NCI-H2227 treated with DMSO at 0.1 percent for 48 hours (cell line): Measurements from ENCODE around the gene PLXNA4.

ENCODE experiments used
- DNase-seq: peaks from one replicate; lab custom pipeline; 2025; lab: John Stamatoyannopoulos, UW

Gene PLXNA4

DNA sequence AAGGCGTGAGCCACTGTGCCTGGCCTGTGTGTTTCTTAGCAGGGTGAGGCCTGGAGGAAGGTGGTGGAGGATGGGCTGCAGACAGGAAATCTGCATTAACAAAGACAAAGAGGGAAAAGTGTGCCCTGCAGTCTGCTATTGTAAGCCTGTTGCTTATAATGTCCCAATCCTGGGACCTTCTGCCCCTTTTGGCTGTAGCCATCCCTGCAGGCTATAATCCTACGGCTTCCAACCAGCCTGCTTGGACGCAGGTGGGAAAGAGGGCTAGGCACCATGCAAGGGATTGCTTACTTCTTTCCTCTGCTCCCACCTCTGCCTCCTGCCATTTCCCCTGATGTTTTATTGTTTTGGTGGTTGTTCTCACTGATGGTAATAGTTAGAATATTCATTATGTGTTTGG lies 434.3 kb downstream of the PLXNA4 start:
- no peak for DNase-seq

- DNase-seq, result no peak
Observed at GRCh38 chr7:132141109-132141508, 435.2 kb downstream of the PLXNA4 start.

DNA sequence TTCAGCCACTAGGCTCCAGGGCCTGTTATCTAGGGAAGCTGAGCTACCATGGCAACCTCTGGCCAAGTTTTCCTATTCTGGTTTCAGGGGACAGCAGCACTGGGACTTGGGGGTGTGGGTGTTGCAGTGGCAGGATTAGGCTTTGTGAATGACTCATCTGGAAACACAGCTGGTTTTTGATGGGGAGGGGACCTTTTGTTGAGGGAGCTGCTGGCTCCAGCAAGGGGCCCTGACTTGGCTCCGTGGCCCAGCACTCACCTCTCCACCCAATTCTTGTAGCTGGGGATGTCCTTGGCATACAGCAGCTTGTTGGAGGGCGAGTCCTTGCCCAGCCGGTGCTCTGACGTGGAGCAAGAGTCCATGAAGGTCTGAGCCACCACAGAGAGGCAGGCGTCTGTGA lies 435.9 kb downstream of the PLXNA4 start:
- DNase-seq, result no peak

DNA sequence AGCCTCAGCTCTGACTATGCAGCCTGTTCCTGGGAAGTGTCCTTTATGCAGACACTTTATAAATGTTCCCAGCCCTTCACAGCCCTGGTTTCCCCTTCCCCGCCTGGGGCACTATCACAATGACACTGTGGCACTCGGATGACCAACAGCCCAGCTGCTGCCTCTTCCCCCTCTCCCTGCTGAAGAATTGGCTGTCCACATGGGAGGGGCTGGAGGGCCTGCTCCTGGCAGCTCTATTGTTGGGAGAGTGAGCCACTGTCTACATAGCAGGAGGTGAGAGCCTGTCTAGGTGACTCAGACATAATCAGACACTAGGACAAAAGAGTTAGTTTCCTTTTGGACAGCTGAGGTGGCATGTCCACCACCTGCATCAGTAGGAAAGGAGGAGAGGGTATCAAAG lies 437.5 kb downstream of the PLXNA4 start:
- no peak for DNase-seq

- DNase-seq, result no peak
Observed at GRCh38 chr7:132137681-132138080, 438.6 kb downstream of the PLXNA4 start.

GRCh38 chr7:132135746-132136385 lies 440.4 kb downstream of the PLXNA4 start:
- DNase-seq, result no peak

GRCh38 chr7:132134814-132135445 lies 441.3 kb downstream of the PLXNA4 start:
- no peak for DNase-seq

GRCh38 chr7:132133501-132133900 lies 442.8 kb downstream of the PLXNA4 start:
- no peak for DNase-seq

GRCh38 chr7:132131196-132131595 lies 445.1 kb downstream of the PLXNA4 start:
- DNase-seq, result no peak

DNA sequence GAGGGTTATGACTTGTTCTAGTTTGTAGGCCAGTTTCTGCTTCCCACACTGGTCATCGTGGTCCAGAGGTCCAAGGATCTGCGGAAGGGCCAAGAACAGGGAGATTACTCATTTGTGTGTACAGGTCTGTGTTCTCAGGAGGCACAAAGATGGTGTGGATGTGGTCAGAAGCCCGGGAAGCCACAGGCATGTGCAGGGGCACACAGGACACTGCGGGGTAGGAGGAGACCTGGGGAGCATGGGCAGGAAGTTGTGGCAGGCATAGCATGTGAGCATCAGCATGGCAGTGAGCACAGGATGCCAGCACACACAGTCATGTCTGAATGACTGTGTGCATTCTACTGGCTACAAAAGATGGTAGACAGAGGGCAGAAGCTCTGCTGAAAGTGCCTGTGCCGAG lies 445.8 kb downstream of the PLXNA4 start:
- DNase-seq, result no peak

DNA sequence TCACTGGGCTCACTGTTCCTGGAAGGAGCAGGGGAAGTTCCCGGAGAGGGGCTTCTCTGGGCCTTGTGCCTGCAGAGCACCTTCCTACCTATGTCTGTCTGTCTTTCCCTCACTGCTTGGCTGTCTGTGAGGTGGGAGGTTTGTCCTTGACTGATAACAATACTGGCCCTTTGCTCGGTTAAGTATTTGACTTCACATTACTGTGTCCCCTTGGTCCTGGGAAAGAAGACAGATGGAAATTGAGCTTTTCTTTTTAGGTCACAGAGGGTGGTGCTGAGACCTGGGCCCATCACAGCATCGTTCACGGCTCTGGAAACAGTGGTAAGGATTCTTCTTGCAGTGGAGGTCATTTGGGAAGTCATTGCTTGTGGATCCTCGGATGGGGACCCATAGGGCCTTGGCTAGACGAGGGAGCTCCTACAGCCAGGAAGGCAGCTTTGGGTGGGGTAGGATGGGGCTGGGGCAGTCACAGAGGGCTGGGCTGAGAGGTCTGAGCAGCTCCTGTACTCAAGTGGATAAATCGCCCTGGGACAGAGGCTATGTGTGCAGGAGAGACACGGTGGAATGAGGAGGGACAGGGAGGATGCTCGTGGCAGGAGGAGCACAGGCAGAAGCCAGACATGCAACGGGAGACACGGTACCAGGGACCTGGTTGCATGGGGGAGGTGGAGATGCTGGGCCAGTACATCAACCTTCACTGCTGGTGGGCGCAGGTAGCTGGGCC lies 450.2 kb downstream of the PLXNA4 start:
- DNase-seq, result no peak

- DNase-seq, result no peak
Observed at GRCh38 chr7:132125096-132125495, 451.2 kb downstream of the PLXNA4 start.

DNA sequence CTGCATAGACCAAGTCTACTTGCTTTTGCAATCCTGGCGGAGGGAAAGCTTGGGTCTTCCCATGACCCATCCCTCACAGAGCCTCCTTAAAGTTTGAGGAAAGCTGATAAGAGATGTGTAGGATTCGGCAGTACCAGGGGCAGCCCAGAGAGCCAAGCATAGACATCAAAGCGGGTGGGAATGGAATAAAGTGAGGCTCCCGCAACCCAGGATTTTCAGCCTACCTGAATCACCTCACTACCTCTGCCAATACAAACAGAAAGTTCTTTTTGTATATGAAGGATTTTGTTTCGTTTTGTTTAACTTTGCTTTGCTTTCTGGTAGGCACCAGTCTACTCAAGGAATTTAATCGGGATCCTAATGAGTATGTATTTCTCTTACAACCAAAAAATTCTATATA lies 451.7 kb downstream of the PLXNA4 start:
- no peak for DNase-seq

DNA sequence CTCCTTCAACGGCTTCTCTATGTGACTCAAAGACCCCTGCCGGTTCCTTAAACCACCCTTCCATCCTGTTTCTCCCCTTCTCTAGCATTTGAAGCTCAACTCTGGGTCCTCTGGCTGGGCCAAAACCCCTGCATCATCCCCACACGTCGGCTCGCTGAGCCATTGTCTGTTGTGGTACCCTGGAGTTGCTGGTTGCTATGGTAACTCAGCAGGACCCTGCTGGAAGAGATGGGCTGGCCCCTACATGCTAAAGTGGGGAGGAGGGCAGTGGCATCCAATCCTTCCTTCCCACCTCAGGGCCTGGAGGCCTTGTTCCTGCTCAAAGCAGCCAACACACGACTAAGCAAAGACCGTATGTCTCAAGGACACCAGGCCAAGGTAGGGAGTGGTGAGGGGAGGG lies 452.5 kb downstream of the PLXNA4 start:
- no peak for DNase-seq

DNA sequence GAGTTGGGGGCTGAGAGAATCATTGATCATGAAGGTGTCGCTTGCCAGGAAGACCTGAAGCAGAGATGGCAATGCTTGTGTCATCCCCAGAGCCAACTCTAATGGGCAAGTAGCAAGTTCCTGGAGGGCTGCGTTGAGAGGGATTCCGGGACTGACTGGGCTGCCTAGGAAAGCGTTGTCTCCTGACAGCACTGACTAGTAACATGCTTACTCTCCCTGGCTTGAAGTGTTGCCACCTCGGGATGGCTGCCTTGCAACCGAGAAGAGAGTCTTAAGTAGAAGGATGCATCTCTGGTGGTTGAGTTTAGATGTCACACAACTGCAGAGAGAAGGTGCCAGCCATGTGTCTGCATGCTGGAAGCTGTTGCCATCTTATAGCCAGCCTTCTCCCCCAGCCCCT lies 453.4 kb downstream of the PLXNA4 start:
- DNase-seq, result no peak

DNA sequence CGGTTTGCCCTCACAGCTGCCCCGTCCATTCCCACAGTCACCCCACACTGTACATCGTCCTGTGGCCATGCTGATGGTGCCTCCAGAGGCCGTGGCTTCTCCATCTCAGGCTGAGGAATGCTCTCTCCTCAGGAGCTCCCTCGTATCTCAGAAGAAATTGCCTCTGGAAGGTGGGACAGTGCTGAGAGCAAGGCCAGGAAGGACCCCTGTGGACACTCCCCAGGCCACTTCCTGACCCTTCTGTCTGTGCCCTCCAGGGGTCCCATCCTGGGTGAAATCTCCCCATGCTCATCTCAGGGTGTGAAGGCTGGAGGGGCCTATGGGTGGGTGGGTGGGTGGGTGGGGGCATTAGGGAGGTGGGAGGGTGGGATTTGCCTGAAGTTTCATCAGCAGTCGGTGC lies 454.3 kb downstream of the PLXNA4 start:
- no peak for DNase-seq

GRCh38 chr7:132118641-132119040 lies 457.6 kb downstream of the PLXNA4 start:
- DNase-seq, result no peak

DNA sequence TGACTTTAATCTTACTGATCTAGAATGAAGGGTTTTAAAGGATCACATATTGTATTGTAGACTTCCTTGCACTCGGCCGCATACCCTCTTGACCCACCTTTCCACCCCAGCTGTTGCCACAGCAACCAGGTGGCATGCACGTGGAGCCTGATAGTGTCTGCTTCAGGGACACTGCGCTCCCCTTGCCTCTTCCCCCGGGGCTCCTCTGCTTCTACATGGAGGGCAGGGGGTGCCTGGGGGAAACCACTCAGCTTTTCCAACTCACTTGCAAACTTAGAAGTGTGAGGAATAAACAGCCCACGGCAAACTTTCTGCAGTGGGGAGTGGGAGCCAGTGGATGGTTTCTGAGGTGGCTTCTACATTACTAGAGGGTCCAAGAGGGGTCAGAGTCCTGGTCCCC lies 458.6 kb downstream of the PLXNA4 start:
- no peak for DNase-seq

- no peak for DNase-seq
Observed at GRCh38 chr7:132117181-132117580, 459.1 kb downstream of the PLXNA4 start.

- DNase-seq, result no peak
Observed at GRCh38 chr7:132116369-132116768, 459.9 kb downstream of the PLXNA4 start.

DNA sequence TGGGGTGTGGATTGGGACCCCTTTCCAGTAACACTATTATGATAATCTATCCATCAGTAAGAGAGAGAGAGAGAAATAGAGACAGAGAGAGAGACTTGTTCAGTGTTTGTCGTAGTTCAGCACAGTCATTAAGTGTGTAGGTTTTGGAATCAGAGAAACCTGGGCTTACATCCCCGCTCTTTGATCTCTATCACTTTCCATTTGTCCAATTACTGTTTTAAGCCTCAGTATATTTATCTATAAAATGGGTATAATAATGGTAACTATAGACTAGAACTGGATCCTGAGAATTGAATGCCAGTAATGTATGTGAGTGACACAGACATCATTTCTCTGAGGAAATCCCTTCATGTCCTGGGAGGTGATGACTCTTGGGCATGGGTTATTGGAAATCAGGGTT lies 460.5 kb downstream of the PLXNA4 start:
- DNase-seq, result no peak

DNA sequence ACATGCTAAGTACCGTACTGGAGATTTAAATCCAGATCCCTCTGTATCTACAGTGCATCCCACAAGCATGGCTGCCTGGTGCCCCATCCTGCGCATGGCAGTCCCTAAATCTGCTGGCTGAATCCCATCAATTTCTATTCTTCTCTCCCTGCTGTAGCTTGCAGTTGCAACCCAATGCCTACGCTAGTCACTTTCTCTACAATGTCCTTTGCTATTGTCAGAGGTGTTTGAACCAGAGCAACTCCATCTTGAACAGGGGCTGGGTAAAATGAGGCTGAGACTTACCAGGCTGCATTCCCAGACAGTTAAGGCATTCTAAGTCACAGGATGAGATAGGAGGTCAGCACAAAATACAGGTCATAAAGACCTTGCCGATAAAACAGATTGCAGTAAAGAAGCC lies 461.2 kb downstream of the PLXNA4 start:
- DNase-seq, result no peak

DNA sequence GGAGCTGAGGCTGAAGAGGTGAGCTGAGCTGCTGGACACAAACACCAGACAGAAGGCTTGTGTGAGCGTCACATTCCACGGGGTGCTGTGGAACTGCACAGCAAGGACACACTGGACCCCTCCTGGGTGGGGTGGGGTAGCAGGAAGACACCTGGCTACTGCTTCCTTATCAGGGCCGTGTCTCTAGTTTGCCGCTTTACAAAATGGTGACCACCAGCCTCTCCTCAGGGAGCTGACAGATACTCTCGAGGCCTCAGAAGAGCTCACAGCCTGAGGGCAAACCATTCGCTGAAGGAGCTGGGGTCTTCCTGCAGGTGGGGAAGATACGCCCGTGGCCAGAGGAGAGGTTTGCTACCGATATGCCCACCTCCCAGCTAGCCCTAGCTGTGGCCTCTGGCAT lies 461.9 kb downstream of the PLXNA4 start:
- no peak for DNase-seq
